Astrocyte (in vitro differentiated cells and primary cell): ENCODE data around the gene FGFRL1.

Experiments
- CTCF ChIP-seq: IDR thresholded peaks from 2 replicates; pipeline ENCODE4 v1.5.1; 2011; ENCODE audit warnings: low read depth, mild to moderate bottlenecking, inconsistent platforms, low read length, moderate library complexity; ENCODE audit not compliant: insufficient read depth
- EZH2 ChIP-seq: IDR thresholded peaks from 2 replicates; pipeline ENCODE4 v1.6.1; 2012; ENCODE audit warnings: mild to moderate bottlenecking, low read length, inconsistent platforms; ENCODE audit not compliant: insufficient read depth

DNA sequence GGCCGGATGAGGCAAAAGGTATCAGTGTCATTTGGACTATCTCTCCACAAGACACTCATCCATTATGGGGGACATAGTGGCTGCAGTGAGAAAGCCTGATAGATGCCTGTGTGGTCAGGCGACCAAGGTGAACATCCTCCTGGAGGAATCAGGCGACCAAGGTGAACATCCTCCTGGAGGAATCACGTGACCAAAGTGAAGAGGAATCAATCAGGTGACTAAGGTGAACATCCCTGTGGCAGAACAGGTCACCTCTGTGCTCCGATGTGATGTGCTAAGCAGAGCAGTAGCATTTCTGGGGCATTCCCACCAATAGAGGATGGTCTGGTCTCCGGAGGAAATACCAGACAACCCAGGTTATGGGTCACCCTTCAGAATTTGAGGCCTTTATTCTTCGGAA lies 58.0 kb downstream of the FGFRL1 start:
- TF ChIP-seq CTCF (no peak), EZH2 (no peak)
